ENCODE data around the gene VPS54.

Gene VPS54

GRCh38 chr2:64024259-64024949, 5.2 kb upstream of the VPS54 start:
- no peak for DNase-seq (ENCODE audit: low spot score)
- in situ Hi-C loops (cut with MboI; ENCODE audit: low sequenced_read_pairs, unreplicated experiment), result no loop called here
- TF ChIP-seq CTCF (IDR thresholded peaks at IDR 0.05; ENCODE audit: borderline replicate concordance, control extremely low read depth, extremely low read depth, insufficient read depth, missing control alignments), result no peak

GRCh38 chr2:64023485-64024258, 4.4 kb upstream of the VPS54 start:
- in situ Hi-C loops (cut with MboI; ENCODE audit: low sequenced_read_pairs, unreplicated experiment), result no loop called here
- no peak for TF ChIP-seq CTCF (IDR thresholded peaks at IDR 0.05; ENCODE audit: borderline replicate concordance, control extremely low read depth, extremely low read depth, insufficient read depth, missing control alignments)
- no peak for DNase-seq (ENCODE audit: low spot score)

- in situ Hi-C loops (cut with MboI; ENCODE audit: low sequenced_read_pairs, unreplicated experiment), result no loop called here
- DNase-seq (ENCODE audit: low spot score), result no peak
- TF ChIP-seq CTCF (IDR thresholded peaks at IDR 0.05; ENCODE audit: borderline replicate concordance, control extremely low read depth, extremely low read depth, insufficient read depth, missing control alignments), result no peak
These were observed 2.4 kb upstream of the VPS54 start for GRCh38 chr2:64021578-64021977.

- TF ChIP-seq CTCF (IDR thresholded peaks at IDR 0.05; ENCODE audit: borderline replicate concordance, control extremely low read depth, extremely low read depth, insufficient read depth, missing control alignments), result no peak
- no peak for DNase-seq (ENCODE audit: low spot score)
- in situ Hi-C loops (cut with MboI; ENCODE audit: low sequenced_read_pairs, unreplicated experiment), result no loop called here
These were observed 824 bp upstream of the VPS54 start for GRCh38 chr2:64019975-64020528.

GRCh38 chr2:64018701-64019082, 536 bp downstream of the VPS54 start:
- no peak for TF ChIP-seq CTCF (IDR thresholded peaks at IDR 0.05; ENCODE audit: borderline replicate concordance, control extremely low read depth, extremely low read depth, insufficient read depth, missing control alignments)
- in situ Hi-C loops (cut with MboI; ENCODE audit: low sequenced_read_pairs, unreplicated experiment), result no loop called here
- DNase-seq (ENCODE audit: low spot score), result no peak

- no peak for TF ChIP-seq CTCF (IDR thresholded peaks at IDR 0.05; ENCODE audit: borderline replicate concordance, control extremely low read depth, extremely low read depth, insufficient read depth, missing control alignments)
- in situ Hi-C loops (cut with MboI; ENCODE audit: low sequenced_read_pairs, unreplicated experiment), result no loop called here
- DNase-seq (ENCODE audit: low spot score), result no peak
These were observed 1.2 kb downstream of the VPS54 start for GRCh38 chr2:64017811-64018700.
